ENCODE measurements around the gene DCBLD2.

Gene DCBLD2

GRCh38 chr3:98901392-98902350 lies at the start of gene DCBLD2:
TSS of gene DCBLD2 (minus strand) at chr3:98901695. CDS start at chr3:98901326, 369 bp downstream.
- peak; percentile 88 for DNase-seq

- no peak for DNase-seq
These were observed 44.2 kb upstream of the DCBLD2 start for GRCh38 chr3:98945666-98946065.

- DNase-seq, result no peak
These were observed 43.6 kb upstream of the DCBLD2 start for GRCh38 chr3:98945101-98945524.

- DNase-seq, result no peak
These were observed 28.9 kb upstream of the DCBLD2 start for GRCh38 chr3:98930413-98930812.

GRCh38 chr3:98921957-98922356 lies 20.5 kb upstream of the DCBLD2 start:
- DNase-seq, result no peak

- no peak for DNase-seq
These were observed 18.7 kb upstream of the DCBLD2 start for GRCh38 chr3:98920166-98920565.

GRCh38 chr3:98918586-98918985 lies 17.1 kb upstream of the DCBLD2 start:
- DNase-seq, result no peak

- no peak for DNase-seq
These were observed 16.1 kb upstream of the DCBLD2 start for GRCh38 chr3:98917608-98918007.

GRCh38 chr3:98914210-98915080 lies 12.9 kb upstream of the DCBLD2 start:
- DNase-seq, result no peak

- DNase-seq, result no peak
These were observed 11.0 kb upstream of the DCBLD2 start for GRCh38 chr3:98912448-98912847.

GRCh38 chr3:98906230-98906629 lies 4.7 kb upstream of the DCBLD2 start:
- DNase-seq, result no peak

GRCh38 chr3:98903705-98904481 lies 2.4 kb upstream of the DCBLD2 start:
- DNase-seq, result no peak

GRCh38 chr3:98903099-98903498 lies 1.6 kb upstream of the DCBLD2 start:
- DNase-seq, result no peak

GRCh38 chr3:98902351-98902740 lies 851 bp upstream of the DCBLD2 start:
- no peak for DNase-seq

- no peak for DNase-seq
These were observed 440 bp downstream of the DCBLD2 start for GRCh38 chr3:98901119-98901391.

- DNase-seq, result peak; percentile 1
These were observed 1.0 kb downstream of the DCBLD2 start for GRCh38 chr3:98900265-98901118.

- no peak for DNase-seq
These were observed 3.8 kb downstream of the DCBLD2 start for GRCh38 chr3:98897701-98898100.

- DNase-seq, result no peak
These were observed 6.5 kb downstream of the DCBLD2 start for GRCh38 chr3:98894791-98895576.

- DNase-seq, result no peak
These were observed 7.8 kb downstream of the DCBLD2 start for GRCh38 chr3:98893740-98894139.

- DNase-seq, result no peak
These were observed 9.2 kb downstream of the DCBLD2 start for GRCh38 chr3:98892263-98892662.

All from activated CD4-positive, alpha-beta T cell treated with anti-CD3 and anti-CD28 coated beads, Interleukin-2, amount 50 U/mL, for 1 hour (primary cell).